COR-L47 (cell line): Measurements from ENCODE around the gene MPPED2.
"Not testable (repeated sequence)": the region's sequence is repeated elsewhere in the genome, so short reads cannot be mapped to it uniquely, and the experiment has no call there.

Experiments
- DNase-seq: peaks from one replicate; lab custom pipeline; 2025; lab: John Stamatoyannopoulos, UW

MPPED2 gene

GRCh38 chr11:30578406-30578805 is 7.7 kb downstream of the MPPED2 start:
- no peak for DNase-seq

GRCh38 chr11:30573951-30574350 is 12.2 kb downstream of the MPPED2 start:
- DNase-seq = no peak

GRCh38 chr11:30568931-30569330 is 17.2 kb downstream of the MPPED2 start:
- no peak for DNase-seq

GRCh38 chr11:30567644-30568043 is 18.5 kb downstream of the MPPED2 start:
- no peak for DNase-seq

- no peak for DNase-seq
Observed at GRCh38 chr11:30567120-30567519, 19.0 kb downstream of the MPPED2 start.

- no peak for DNase-seq
Observed at GRCh38 chr11:30566482-30566881, 19.7 kb downstream of the MPPED2 start.

GRCh38 chr11:30565027-30565426 is 21.1 kb downstream of the MPPED2 start:
- no peak for DNase-seq

- no peak for DNase-seq
Observed at GRCh38 chr11:30561691-30562415, 24.3 kb downstream of the MPPED2 start.

- no peak for DNase-seq
Observed at GRCh38 chr11:30560206-30561106, 25.7 kb downstream of the MPPED2 start.

- no peak for DNase-seq
Observed at GRCh38 chr11:30559004-30559403, 27.1 kb downstream of the MPPED2 start.

GRCh38 chr11:30554587-30554986 is 31.6 kb downstream of the MPPED2 start:
- not testable (repeated sequence) for DNase-seq

- DNase-seq = no peak
Observed at GRCh38 chr11:30553521-30554110, 32.5 kb downstream of the MPPED2 start.

GRCh38 chr11:30552839-30553238 is 33.3 kb downstream of the MPPED2 start:
- no peak for DNase-seq

- DNase-seq = no peak
Observed at GRCh38 chr11:30550022-30550542, 36.1 kb downstream of the MPPED2 start.

- DNase-seq = no peak
Observed at GRCh38 chr11:30549565-30549964, 36.6 kb downstream of the MPPED2 start.

- no peak for DNase-seq
Observed at GRCh38 chr11:30546334-30546733, 39.8 kb downstream of the MPPED2 start.

- no peak for DNase-seq
Observed at GRCh38 chr11:30545507-30545906, 40.6 kb downstream of the MPPED2 start.

- DNase-seq = no peak
Observed at GRCh38 chr11:30543066-30543465, 43.1 kb downstream of the MPPED2 start.

- DNase-seq = no peak
Observed at GRCh38 chr11:30540781-30541180, 45.4 kb downstream of the MPPED2 start.

GRCh38 chr11:30538251-30538650 is 47.9 kb downstream of the MPPED2 start:
- DNase-seq = no peak

- DNase-seq = no peak
Observed at GRCh38 chr11:30535818-30536217, 50.3 kb downstream of the MPPED2 start.

GRCh38 chr11:30533445-30533947 is 52.7 kb downstream of the MPPED2 start:
- DNase-seq = no peak
